Activated naive CD4-positive, alpha-beta T cell treated with anti-CD3 and anti-CD28 coated beads, Interleukin-2, amount 10 ng/mL, durations not matched to agents 7 days and 5 days (primary cell): ENCODE data around the gene MAP1S.

ENCODE experiments used
- CTCF ChIA-PET: fragments of 350-600 bp; sonication (Branson Sonifier 250); formaldehyde crosslinking; loops from one replicate; lab custom pipeline; 2021; ENCODE audit warnings: antibody characterized with exemption; lab: Charles Lee
- DNase-seq: peaks from one replicate; pipeline ENCODE4 v3.0.0-alpha.2; 2020
- H3K27ac Mint-ChIP-seq: one replicate; pipeline ENCODE4 v1.8.0; 2021; ENCODE audit warnings: mild to moderate bottlenecking, moderate library complexity, mixed read lengths
- H3K27me3 Mint-ChIP-seq: one replicate; pipeline ENCODE4 v1.8.0; 2021; ENCODE audit warnings: mild to moderate bottlenecking, mixed read lengths
- H3K36me3 Mint-ChIP-seq: one replicate; pipeline ENCODE4 v1.8.0; 2021; ENCODE audit warnings: mixed read lengths
- H3K4me1 Mint-ChIP-seq: one replicate; pipeline ENCODE4 v1.8.0; 2021; ENCODE audit warnings: mixed read lengths
- H3K4me3 Mint-ChIP-seq: one replicate; pipeline ENCODE4 v1.8.0; 2021; ENCODE audit warnings: mild to moderate bottlenecking, moderate library complexity, mixed read lengths
- H3K9me3 Mint-ChIP-seq: one replicate; pipeline ENCODE4 v1.8.0; 2021; ENCODE audit warnings: mixed read lengths

Gene MAP1S

DNA sequence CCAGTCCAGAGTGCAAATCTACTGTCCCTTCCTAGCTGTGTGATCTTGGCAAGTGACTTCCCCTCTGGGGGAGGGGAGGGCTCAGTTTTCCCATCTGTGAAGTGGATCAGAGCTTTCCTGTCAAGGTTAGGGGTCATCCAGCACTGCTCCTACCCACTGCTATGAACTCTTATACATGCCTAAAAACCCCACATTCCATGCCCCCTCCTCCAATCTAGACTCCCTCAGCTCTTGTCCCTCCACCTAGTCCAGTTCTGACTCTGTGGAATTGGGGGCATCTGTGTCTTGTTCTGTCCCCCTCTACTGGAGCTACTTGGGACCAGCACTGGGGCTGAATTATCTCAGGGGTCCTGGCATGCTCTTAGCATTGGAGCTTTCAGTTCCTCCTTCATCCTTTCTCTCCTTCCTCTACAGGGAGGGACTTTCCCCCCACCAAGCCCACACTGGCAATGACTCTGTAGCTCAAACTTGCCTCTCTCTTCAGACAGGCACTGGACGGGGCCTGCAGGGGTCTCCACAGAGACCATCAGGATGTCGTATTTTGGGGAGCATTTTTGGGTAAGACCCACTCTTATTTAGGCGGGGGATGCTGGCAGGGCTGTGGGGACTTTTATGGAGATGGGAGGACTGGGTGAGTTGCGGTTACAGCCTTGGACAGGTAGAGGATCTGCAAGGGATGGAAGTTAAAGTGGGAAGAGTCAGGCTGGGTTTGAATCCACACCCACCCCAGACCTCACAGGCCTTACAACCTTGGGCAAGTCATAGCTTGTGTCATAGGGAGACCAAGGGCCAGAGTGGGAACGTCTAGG is 35.6 kb downstream of the MAP1S start:
- H3K4me1 Mint-ChIP-seq, result peaks cover 48% of the 10 kb centered on the region

DNA sequence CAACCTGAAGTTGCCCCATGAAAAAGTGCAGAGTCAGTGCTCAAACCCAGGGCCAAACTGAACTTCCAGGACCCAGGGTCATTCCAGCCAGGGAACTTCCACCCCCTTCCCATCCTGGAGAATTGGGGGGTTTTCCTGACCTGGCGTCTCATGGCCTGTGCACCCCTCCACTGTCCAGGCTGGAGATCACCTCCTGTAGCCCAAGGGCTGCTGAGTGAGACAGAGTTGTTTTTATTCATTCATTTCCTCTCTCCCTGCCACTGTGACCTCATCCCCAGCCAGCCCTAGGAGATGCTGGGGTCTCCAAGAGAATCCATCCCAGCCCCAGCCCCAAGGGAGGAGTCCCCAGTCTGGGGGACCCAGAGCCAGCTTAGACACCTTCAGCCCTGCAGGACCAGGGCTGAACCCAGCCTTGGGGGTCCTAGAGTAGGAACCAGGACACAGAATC is 36.2 kb downstream of the MAP1S start:
- peak overlapping the region; percentile 73 for H3K27ac Mint-ChIP-seq
- no peak overlapping the region for H3K4me3 Mint-ChIP-seq

More for the DNA sequence above, 35.6 kb downstream of the MAP1S start:
- H3K36me3 Mint-ChIP-seq, result peaks cover 49% of the 10 kb centered on the region
- H3K27me3 Mint-ChIP-seq, result no peaks in the 10 kb centered on the region
- no peaks in the 10 kb centered on the region for H3K9me3 Mint-ChIP-seq
- no peak overlapping the region for H3K4me3 Mint-ChIP-seq
- H3K27ac Mint-ChIP-seq, result peak overlapping the region; percentile 73
- no peak for DNase-seq
- CTCF ChIA-PET, result interaction anchor here (0.6 to 1.6 kb wide), 4 partner anchors 11 to 105 kb away, joined by 3 to 4 read pairs (median 4); partner anchors contain the start of gene RPL18A

DNA sequence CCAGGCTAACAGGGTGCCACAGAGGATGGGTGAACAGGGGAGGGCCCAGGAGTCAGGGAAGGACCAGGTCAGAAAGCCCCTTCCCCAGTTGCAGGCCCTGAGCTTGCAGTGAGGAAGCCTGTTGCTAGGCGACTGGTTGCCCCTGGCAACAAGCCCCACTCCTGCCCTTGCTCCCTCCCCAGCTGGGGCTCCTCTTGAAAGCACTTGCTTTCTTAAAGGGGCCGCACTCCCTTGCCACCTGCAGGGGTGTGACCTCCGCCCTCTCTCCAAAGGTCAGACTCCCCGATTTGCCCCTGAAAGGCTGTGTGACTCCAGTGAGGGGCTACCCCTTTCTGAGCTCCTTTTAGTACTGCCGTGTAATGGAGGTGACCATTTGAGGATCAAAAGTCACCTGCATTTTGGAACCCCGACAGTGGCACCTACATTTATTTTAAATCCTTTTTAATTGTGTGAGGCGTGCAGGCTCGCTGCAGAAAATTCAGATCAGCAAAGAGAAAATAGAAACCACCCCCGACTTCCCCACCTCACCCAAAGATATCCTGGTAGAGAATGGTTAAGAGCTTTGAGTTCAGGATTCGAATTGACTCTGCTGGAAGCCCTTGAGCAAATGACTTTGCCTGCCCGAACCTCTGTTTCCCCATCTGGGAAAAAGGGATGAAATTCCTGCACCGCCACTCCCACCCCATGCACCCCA is 36.8 kb downstream of the MAP1S start:
- Mint-ChIP-seq H3K4me3 (no peak overlapping the region), H3K36me3 (peaks cover 57% of the 10 kb centered on the region), H3K27me3 (no peaks in the 10 kb centered on the region), H3K27ac (peak overlapping the region; percentile 21), H3K9me3 (no peaks in the 10 kb centered on the region), H3K4me1 (peaks cover 39% of the 10 kb centered on the region)
- peak; percentile 62 for DNase-seq
- CTCF ChIA-PET, result interaction anchor here (1.4 kb wide), 2 partner anchors 10 to 103 kb away, joined by 3 to 4 read pairs; partner anchors contain the start of gene RPL18A

More for the DNA sequence above, 36.2 kb downstream of the MAP1S start:
- Mint-ChIP-seq H3K27me3 (no peaks in the 10 kb centered on the region), H3K9me3 (no peaks in the 10 kb centered on the region), H3K4me1 (peaks cover 42% of the 10 kb centered on the region), H3K36me3 (peaks cover 50% of the 10 kb centered on the region)
- CTCF ChIA-PET, result interaction anchor here (1.4 kb wide), 1 partner anchor 104 kb away, joined by 4 read pairs; the partner anchor contains the start of gene RPL18A
- DNase-seq, result no peak

DNA sequence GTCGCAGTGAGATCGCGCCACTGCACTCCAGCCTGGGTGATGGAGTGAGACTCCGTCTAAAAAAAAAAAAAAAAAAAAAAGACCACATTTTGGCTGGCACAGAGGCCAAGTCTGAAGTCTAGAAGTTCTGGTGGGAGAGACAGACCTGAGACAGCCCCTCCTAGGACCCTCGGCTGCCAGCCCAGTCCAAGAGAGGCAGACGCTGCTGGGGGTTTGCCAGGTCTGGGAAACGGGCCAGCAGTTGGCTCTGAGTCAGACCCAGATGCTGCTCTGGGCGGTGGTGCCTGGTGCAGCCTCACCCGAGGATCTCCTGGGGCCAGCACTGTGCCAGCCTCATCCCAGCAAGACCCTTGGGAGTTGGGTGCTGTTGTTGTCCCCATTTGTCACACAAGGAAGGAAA is 37.8 kb downstream of the MAP1S start:
- Mint-ChIP-seq H3K9me3 (no peaks in the 10 kb centered on the region), H3K27me3 (no peaks in the 10 kb centered on the region), H3K4me3 (no peak overlapping the region), H3K4me1 (peaks cover 33% of the 10 kb centered on the region), H3K27ac (peak overlapping the region; percentile 51), H3K36me3 (peaks cover 57% of the 10 kb centered on the region)
- CTCF ChIA-PET, result interaction anchor here (1.4 kb wide), 1 partner anchor 9 kb away, joined by 3 read pairs; no protein-coding TSS in a partner anchor
- no peak for DNase-seq

DNA sequence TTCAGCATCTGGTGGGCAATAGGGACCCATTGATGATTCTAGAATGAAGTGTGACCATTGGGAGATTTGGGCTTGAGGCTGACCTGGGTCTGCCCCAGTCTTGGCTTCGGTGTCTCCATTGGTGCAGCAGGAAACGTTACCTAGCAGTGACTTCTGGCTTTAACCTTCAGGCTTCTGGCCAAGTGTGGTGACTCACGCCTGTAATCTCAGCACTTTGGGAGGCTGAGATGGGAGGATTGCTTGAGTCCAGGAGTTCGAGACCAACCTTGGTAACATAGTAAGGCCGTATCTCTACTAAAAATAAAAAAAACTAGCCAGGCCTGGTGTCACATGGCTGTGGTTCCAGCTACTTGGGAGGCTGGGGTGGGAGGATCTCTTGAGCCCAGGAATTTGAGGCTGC is 39.2 kb downstream of the MAP1S start:
- Mint-ChIP-seq H3K36me3 (peaks cover 62% of the 10 kb centered on the region), H3K9me3 (no peaks in the 10 kb centered on the region), H3K27ac (peak overlapping the region; percentile 19), H3K4me3 (no peak overlapping the region), H3K27me3 (no peaks in the 10 kb centered on the region), H3K4me1 (peaks cover 26% of the 10 kb centered on the region)
- DNase-seq, result no peak
- CTCF ChIA-PET, result interaction anchor here (1.0 kb wide), 1 partner anchor 101 kb away, joined by 3 read pairs; the partner anchor contains the start of gene RPL18A

DNA sequence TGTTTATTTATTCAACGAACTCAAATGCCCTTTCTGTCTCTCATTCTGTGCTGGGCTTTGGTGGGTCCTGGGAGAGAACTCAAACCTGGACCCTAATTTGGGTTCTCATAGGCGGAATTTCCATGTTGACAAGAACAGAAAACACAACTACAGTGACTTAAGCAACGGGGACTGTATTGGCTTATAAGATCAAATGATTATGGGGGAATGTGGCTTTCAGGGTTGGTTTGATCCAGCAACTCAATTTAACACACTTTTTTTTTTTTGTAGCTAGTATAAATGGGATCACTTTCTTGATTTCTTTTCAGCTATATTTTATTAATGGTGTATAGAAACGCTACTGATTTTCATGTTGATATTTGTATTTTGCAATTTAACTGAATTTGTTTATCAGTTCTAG is 41.9 kb downstream of the MAP1S start:
- DNase-seq, result no peak
- Mint-ChIP-seq H3K27me3 (no peaks in the 10 kb centered on the region), H3K4me3 (no peak overlapping the region), H3K9me3 (no peaks in the 10 kb centered on the region), H3K4me1 (peaks cover 15% of the 10 kb centered on the region), H3K27ac (no peak overlapping the region), H3K36me3 (peaks cover 54% of the 10 kb centered on the region)
- CTCF ChIA-PET, result interaction anchor here (0.6 to 1.6 kb wide), 3 partner anchors 10 to 267 kb away, joined by 3 read pairs; partner anchors contain the start of gene FCHO1

DNA sequence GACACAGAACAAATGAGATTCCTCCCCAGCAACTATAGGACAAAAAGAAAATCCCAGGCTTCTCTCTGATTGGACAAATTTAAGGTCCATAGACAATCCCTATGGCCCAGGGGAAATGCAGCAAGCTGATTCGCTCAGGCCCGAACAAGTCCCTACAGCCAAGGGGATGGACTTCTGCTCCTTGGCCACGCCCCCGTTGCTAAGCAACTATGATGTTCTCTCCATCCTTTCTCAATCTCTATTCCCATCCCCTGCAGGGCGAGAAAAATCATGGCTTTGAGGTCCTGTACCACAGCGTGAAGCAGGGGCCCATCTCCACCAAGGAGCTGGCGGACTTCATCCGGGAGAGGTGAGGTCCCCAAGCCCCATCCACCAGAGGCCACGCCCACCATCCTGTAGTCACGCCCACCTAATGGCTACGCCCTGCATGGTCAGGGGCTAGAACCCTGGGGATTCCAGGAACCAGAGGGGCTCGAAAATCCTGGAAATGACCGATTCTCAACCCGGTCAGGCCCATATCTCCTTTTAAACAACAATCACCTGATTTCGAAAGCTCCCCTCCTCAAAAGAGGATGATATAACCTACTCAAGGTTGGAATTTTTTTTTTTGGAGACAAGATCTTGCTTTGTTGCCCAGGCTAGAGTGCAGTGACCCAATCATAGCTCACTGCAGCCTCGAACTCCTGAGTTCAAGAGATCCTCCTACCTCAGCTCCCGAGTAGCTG is 43.4 kb downstream of the MAP1S start:
- Mint-ChIP-seq H3K27ac (no peak overlapping the region), H3K4me3 (no peak overlapping the region), H3K4me1 (peaks cover 12% of the 10 kb centered on the region), H3K27me3 (no peaks in the 10 kb centered on the region), H3K9me3 (no peaks in the 10 kb centered on the region), H3K36me3 (peaks cover 51% of the 10 kb centered on the region)
- no peak for DNase-seq
- CTCF ChIA-PET, result interaction anchor here (1.6 kb wide), 1 partner anchor 11 kb away, joined by 3 read pairs; the partner anchor contains the start of gene FCHO1

DNA sequence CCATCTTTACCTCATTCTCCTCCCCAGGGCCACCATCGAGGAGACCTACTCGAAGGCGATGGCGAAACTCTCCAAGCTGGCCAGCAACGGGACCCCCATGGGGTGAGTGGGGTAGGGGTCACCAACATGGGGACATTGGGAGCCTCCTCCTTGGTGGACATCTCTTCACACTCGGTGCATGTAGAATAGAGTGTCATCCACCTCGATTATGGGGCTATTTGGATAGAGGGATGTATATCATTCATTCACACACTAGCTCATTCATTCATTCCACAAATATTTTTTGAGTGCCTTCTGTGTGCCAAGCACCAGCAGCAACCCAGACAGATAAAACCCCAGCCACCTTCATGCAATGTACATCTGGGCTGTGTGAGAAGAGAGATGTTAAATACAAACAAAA is 45.1 kb downstream of the MAP1S start:
- H3K27me3 Mint-ChIP-seq, result no peaks in the 10 kb centered on the region
- H3K4me1 Mint-ChIP-seq, result peaks cover 8% of the 10 kb centered on the region
- CTCF ChIA-PET, result interaction anchor here (0.8 kb wide), 1 partner anchor 11 kb away, joined by 3 read pairs; no protein-coding TSS in a partner anchor
- H3K36me3 Mint-ChIP-seq, result peaks cover 48% of the 10 kb centered on the region
- no peak overlapping the region for H3K27ac Mint-ChIP-seq
- no peak for DNase-seq
- H3K9me3 Mint-ChIP-seq, result no peaks in the 10 kb centered on the region
- no peak overlapping the region for H3K4me3 Mint-ChIP-seq

DNA sequence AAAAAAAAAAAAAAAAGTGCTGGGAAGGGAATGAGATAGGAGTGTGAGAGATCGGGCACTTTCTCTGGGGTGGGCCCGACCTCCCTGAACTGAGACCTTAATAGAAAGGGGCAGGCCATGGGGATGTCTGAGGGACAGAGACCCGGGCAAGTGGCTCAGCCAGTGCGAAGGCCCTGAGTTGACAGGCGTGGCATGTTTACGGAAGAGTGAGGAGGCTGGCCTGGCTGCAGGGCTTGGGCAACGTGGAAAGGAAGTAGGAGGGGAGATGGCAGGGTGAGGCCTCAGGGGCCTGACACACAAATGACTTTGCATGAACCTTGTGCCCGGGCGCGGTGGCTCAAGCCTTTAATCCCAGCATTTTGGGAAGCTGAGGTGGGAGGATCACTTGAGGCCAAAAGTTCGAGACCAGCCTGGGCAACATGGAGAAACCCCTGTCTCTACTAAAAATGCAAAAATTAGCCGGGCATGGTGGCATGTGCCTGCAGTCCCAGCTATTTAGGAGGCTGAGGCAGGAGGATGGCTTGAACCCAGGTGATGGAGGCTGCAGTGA is 45.9 kb downstream of the MAP1S start:
- peaks cover 50% of the 10 kb centered on the region for H3K36me3 Mint-ChIP-seq
- H3K4me3 Mint-ChIP-seq, result no peak overlapping the region
- peak overlapping the region; percentile 64 for H3K27ac Mint-ChIP-seq
- DNase-seq, result no peak
- H3K27me3 Mint-ChIP-seq, result no peaks in the 10 kb centered on the region
- no peaks in the 10 kb centered on the region for H3K9me3 Mint-ChIP-seq
- CTCF ChIA-PET, result no interaction called here
- peaks cover 8% of the 10 kb centered on the region for H3K4me1 Mint-ChIP-seq

DNA sequence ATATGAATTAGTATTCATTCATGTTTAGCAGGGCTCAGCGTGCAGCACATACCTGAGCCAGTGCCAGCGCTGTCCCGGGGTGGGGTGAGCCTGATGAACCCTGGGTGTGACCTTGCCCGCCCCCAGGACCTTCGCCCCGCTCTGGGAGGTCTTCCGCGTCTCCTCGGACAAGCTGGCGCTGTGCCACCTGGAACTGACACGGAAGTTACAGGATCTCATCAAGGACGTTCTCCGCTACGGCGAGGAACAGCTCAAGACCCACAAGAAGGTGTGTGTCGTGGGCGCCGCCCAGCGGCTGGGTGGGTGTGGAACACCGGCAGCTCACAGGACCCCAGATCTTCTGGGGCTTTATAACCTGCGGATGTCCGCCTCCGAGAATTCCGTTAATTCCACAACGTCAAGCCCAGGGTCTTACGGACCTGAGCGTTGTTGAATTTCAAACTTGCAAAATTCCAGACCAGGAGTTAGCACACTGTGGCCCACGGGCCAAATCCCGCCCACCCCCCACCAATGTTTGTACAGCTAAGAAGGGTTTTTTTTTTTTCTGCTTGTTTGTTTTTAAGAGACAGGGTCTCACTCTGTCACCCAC is 47.4 kb downstream of the MAP1S start:
- Mint-ChIP-seq H3K36me3 (peaks cover 48% of the 10 kb centered on the region), H3K27me3 (no peaks in the 10 kb centered on the region), H3K9me3 (no peaks in the 10 kb centered on the region), H3K27ac (no peak overlapping the region), H3K4me1 (peaks cover 8% of the 10 kb centered on the region), H3K4me3 (no peak overlapping the region)
- CTCF ChIA-PET, result interaction anchor here (1.0 to 1.7 kb wide), 9 partner anchors 10 to 93 kb away, joined by 3 to 6 read pairs (median 4); partner anchors contain the start of gene RPL18A
- peak; percentile 46 for DNase-seq

DNA sequence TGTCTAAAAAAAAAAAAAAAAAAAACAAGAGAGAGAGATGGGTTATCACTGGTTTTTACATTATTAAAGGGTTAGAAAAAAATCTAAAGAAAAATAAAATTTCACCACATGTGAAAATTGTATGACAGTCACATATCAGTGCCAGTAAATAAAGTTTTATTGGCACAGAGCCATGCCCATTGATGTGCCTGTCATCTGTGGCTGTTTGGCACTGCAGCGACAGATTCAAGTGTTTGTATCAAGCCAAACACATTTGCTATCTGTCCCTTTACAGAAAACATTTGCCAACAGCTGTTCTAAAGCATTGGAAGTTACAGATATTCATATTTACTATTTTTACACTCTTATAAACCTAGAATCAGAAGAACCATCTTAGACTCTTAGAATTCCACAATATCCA is 48.3 kb downstream of the MAP1S start:
- Mint-ChIP-seq H3K36me3 (peaks cover 52% of the 10 kb centered on the region), H3K4me3 (no peak overlapping the region), H3K27ac (no peak overlapping the region), H3K9me3 (no peaks in the 10 kb centered on the region), H3K27me3 (no peaks in the 10 kb centered on the region), H3K4me1 (peaks cover 8% of the 10 kb centered on the region)
- CTCF ChIA-PET, result interaction anchor here (1.4 to 1.7 kb wide), 2 partner anchors 17 to 21 kb away, joined by 3 to 5 read pairs; no protein-coding TSS in a partner anchor
- DNase-seq, result no peak

DNA sequence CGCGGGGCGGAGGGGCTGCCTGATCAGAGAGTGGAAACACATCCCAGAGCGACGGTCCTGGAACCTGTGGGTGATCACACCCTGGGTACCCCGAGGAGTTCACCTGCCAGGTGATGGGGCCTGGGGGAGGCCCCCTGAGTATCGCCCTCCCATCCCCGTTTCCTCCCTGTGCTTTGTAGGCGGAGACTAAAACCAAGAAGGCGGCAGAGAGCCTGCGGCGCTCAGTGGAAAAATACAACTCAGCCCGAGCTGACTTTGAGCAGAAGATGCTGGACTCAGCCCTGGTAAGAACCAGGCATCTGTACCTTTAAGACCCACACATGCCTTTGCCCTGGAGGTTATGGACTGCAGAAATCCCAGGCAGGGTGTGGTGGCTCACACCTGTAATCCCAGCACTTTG is 51.3 kb downstream of the MAP1S start:
- Mint-ChIP-seq H3K36me3 (peaks cover 55% of the 10 kb centered on the region), H3K27ac (no peak overlapping the region), H3K4me3 (no peak overlapping the region), H3K27me3 (no peaks in the 10 kb centered on the region), H3K9me3 (no peaks in the 10 kb centered on the region), H3K4me1 (peaks cover under 1% of the 10 kb centered on the region)
- no peak for DNase-seq
- CTCF ChIA-PET, result interaction anchor here (2.5 kb wide), 1 partner anchor 13 kb away, joined by 7 read pairs; no protein-coding TSS in a partner anchor

DNA sequence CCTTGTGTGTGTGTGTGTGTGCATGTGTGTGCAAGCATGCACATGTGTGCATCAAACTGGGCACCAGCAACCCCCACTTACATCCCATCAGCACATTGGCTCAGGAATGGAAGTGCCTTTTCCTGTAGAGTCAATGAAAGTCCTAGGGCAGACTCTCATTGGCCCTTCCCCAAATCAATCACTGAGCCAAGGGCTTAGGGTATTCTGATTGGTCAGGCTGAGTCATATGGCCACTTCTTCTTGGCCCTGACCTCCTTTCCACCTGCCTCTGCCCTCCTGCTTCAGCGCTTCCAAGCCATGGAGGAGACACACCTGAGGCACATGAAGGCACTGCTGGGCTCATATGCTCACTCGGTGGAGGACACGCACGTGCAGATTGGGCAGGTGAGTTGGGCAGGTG is 52.9 kb downstream of the MAP1S start:
- no peak for DNase-seq
- H3K36me3 Mint-ChIP-seq, result peaks cover 53% of the 10 kb centered on the region
- no peak overlapping the region for H3K27ac Mint-ChIP-seq
- H3K9me3 Mint-ChIP-seq, result no peaks in the 10 kb centered on the region
- CTCF ChIA-PET, result interaction anchor here (2.5 kb wide), 1 partner anchor 12 kb away, joined by 7 read pairs; no protein-coding TSS in a partner anchor
- no peaks in the 10 kb centered on the region for H3K4me1 Mint-ChIP-seq
- no peak overlapping the region for H3K4me3 Mint-ChIP-seq
- H3K27me3 Mint-ChIP-seq, result no peaks in the 10 kb centered on the region
